ENCODE results near the gene CDC42SE1.

The CDC42SE1 gene

DNA sequence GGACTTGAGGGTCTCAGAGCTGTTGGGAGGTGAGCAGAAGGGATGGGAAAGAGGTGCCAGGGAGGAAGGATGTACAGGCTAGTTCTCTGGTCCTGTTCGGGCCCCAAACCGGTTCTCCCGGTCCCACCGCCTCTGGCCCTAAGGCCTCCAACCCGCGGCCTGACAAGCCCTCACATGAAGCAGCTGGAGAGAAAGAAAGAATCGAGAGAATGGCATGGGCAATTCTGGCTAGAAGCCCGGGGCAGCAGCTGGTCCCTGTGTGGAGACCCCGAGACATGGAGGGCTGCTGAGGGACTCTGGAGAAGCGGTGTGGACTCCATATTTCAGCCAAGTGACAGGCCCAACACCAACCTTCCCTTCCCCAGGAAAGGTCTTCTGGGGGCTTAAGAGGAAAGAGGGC, 730 bp downstream of the CDC42SE1 start:
- Histone ChIP-seq H3K4me3 (ENCODE audit: low read length, poor library complexity, severe bottlenecking) (peak overlapping the region; percentile 79), H2AFZ (ENCODE audit: low read length) (no peak overlapping the region), H3K4me2 (ENCODE audit: low read depth, low read length, poor library complexity, severe bottlenecking) (peak overlapping the region; percentile 99), H3F3A (ENCODE audit: low read depth) (no peaks in the 10 kb centered on the region), H3K27me3 (ENCODE audit: insufficient read depth, low read length, poor library complexity, severe bottlenecking) (no peaks in the 10 kb centered on the region), H3K36me3 (ENCODE audit: insufficient read depth, low read length) (peaks cover 21% of the 10 kb centered on the region; the same call in 1 of the 2 replicates), H3K9ac (ENCODE audit: low read depth, low read length, poor library complexity, severe bottlenecking) (peak overlapping the region; percentile 90), H3K9me3 (ENCODE audit: insufficient read depth, low read depth, low read length) (no peaks in the 10 kb centered on the region), H3K79me2 (ENCODE audit: insufficient read depth, low read length) (peaks cover 96% of the 10 kb centered on the region), H3K4me1 (ENCODE audit: insufficient read depth, low read length, poor library complexity, severe bottlenecking) (peaks cover 54% of the 10 kb centered on the region), H4K20me1 (ENCODE audit: insufficient read depth, low read length, poor library complexity, severe bottlenecking) (peaks cover 46% of the 10 kb centered on the region), H3K9me2 (replicated peaks; ENCODE audit: low read depth, low read length) (no peaks in the 10 kb centered on the region)
- TF ChIP-seq EZH2phosphoT487 (IDR thresholded peaks at IDR 0.05; ENCODE audit: borderline replicate concordance): no peak
- TF ChIP-seq, protein P1, sequence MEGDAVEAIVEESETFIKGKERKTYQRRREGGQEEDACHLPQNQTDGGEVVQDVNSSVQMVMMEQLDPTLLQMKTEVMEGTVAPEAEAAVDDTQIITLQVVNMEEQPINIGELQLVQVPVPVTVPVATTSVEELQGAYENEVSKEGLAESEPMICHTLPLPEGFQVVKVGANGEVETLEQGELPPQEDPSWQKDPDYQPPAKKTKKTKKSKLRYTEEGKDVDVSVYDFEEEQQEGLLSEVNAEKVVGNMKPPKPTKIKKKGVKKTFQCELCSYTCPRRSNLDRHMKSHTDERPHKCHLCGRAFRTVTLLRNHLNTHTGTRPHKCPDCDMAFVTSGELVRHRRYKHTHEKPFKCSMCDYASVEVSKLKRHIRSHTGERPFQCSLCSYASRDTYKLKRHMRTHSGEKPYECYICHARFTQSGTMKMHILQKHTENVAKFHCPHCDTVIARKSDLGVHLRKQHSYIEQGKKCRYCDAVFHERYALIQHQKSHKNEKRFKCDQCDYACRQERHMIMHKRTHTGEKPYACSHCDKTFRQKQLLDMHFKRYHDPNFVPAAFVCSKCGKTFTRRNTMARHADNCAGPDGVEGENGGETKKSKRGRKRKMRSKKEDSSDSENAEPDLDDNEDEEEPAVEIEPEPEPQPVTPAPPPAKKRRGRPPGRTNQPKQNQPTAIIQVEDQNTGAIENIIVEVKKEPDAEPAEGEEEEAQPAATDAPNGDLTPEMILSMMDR (conservative IDR thresholded peaks at IDR 0.05; ENCODE audit: low read length): no peak

DNA sequence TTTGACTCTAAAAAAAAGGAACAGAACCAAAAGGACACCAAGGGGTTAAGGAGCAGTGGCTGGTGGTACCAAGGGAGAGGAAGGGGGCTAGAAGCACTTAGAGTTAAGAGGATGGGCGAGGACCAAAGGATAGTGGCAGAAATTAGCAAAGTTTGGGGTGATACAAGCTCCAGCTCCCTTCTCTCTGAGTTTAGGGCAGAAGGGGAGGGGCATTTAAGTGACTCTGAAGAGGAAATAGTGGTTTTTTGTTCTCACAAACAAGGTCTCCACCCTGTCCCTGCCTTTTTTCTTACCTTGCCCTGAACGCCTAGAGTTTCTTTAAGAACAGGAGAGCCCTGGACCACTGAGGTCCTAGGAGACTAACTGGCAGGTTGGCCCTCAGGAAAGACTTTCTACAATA, 3.3 kb downstream of the CDC42SE1 start:
- H3K9me3 ChIP-seq (ENCODE audit: insufficient read depth, low read depth, low read length): no peaks in the 10 kb centered on the region
- H3F3A ChIP-seq (ENCODE audit: low read depth): 0 out of 2 replicates have a peak, but pooled peaks cover 3% of the 10 kb centered on the region
- H3K4me2 ChIP-seq (ENCODE audit: low read depth, low read length, poor library complexity, severe bottlenecking): peak overlapping the region; percentile 99
- H3K9me2 ChIP-seq (replicated peaks; ENCODE audit: low read depth, low read length): no peaks in the 10 kb centered on the region
- H3K79me2 ChIP-seq (ENCODE audit: insufficient read depth, low read length): peaks cover 70% of the 10 kb centered on the region
- H4K20me1 ChIP-seq (ENCODE audit: insufficient read depth, low read length, poor library complexity, severe bottlenecking): peaks cover 46% of the 10 kb centered on the region
- no peaks in the 10 kb centered on the region for H3K27me3 ChIP-seq (ENCODE audit: insufficient read depth, low read length, poor library complexity, severe bottlenecking)
- H3K9ac ChIP-seq (ENCODE audit: low read depth, low read length, poor library complexity, severe bottlenecking): peak overlapping the region; percentile 90
- peaks cover 37% of the 10 kb centered on the region for H3K4me1 ChIP-seq (ENCODE audit: insufficient read depth, low read length, poor library complexity, severe bottlenecking)
- H3K4me3 ChIP-seq (ENCODE audit: low read length, poor library complexity, severe bottlenecking): peak overlapping the region; percentile 79
- no peak for TF ChIP-seq EZH2phosphoT487 (IDR thresholded peaks at IDR 0.05; ENCODE audit: borderline replicate concordance)
- TF ChIP-seq, protein P1 (conservative IDR thresholded peaks at IDR 0.05; ENCODE audit: low read length): no peak
- no peak overlapping the region for H2AFZ ChIP-seq (ENCODE audit: low read length)
- peaks cover 37% of the 10 kb centered on the region; the same call in 1 of the 2 replicates for H3K36me3 ChIP-seq (ENCODE audit: insufficient read depth, low read length)

DNA sequence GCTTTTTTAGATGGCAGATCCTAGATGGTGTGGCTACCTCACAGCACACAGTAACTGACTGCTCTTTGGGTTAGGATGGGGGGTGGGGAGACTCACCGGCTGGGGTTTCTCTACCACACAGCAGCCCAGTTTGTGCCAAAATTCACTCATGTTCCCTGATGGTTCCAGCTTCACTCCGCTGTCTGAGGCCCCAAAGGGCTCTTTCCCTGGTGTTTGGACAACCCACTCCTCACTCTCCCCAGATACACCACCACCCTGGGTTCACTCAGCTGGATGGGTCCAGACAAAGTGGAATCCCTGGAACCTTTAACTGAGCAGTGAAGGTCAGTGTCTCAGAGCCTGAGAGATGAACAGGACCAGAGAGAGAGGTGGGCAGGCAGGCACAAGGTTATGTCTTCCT, 3.8 kb downstream of the CDC42SE1 start:
- Histone ChIP-seq H2AFZ (ENCODE audit: low read length) (no peak overlapping the region), H3K9me3 (ENCODE audit: insufficient read depth, low read depth, low read length) (no peaks in the 10 kb centered on the region), H3K27me3 (ENCODE audit: insufficient read depth, low read length, poor library complexity, severe bottlenecking) (no peaks in the 10 kb centered on the region), H3K9me2 (replicated peaks; ENCODE audit: low read depth, low read length) (no peaks in the 10 kb centered on the region), H3K4me2 (ENCODE audit: low read depth, low read length, poor library complexity, severe bottlenecking) (peak overlapping the region; percentile 99), H3K79me2 (ENCODE audit: insufficient read depth, low read length) (peaks cover 65% of the 10 kb centered on the region), H3K4me1 (ENCODE audit: insufficient read depth, low read length, poor library complexity, severe bottlenecking) (peaks cover 32% of the 10 kb centered on the region), H3K9ac (ENCODE audit: low read depth, low read length, poor library complexity, severe bottlenecking) (peak overlapping the region; percentile 90), H3K36me3 (ENCODE audit: insufficient read depth, low read length) (peaks cover 37% of the 10 kb centered on the region; the same call in 1 of the 2 replicates), H3K4me3 (ENCODE audit: low read length, poor library complexity, severe bottlenecking) (peak overlapping the region; percentile 79), H3F3A (ENCODE audit: low read depth) (0 out of 2 replicates have a peak, but pooled peaks cover 3% of the 10 kb centered on the region), H4K20me1 (ENCODE audit: insufficient read depth, low read length, poor library complexity, severe bottlenecking) (peaks cover 46% of the 10 kb centered on the region)
- no peak for TF ChIP-seq EZH2phosphoT487 (IDR thresholded peaks at IDR 0.05; ENCODE audit: borderline replicate concordance)
- TF ChIP-seq, protein P1 (conservative IDR thresholded peaks at IDR 0.05; ENCODE audit: low read length): no peak
